Osteocyte (in vitro differentiated cells): Measurements from ENCODE around the gene FAM20C. TPM values are rescaled to one million over a fixed set of nuclear protein-coding genes. Genes with fewer than 3 reads are reported as not detected.
A peak's percentile ranks its signal among the peaks of the same experiment; 100 is the strongest.

Source experiments
- DNase-seq: peaks from one replicate; pipeline ENCODE4 v3.0.0; 2021; ENCODE audit warnings: mixed read lengths; ENCODE audit not compliant: unreplicated experiment; ENCODE audit errors: extremely low spot score
- H3K27ac Mint-ChIP-seq: one replicate; pipeline ENCODE4 v1.8.0; 2021; ENCODE audit warnings: mild to moderate bottlenecking, mixed read lengths; ENCODE audit not compliant: unreplicated experiment
- H3K27me3 Mint-ChIP-seq: one replicate; pipeline ENCODE4 v1.8.0; 2021; ENCODE audit warnings: mixed read lengths; ENCODE audit not compliant: unreplicated experiment
- H3K36me3 Mint-ChIP-seq: one replicate; pipeline ENCODE4 v1.8.0; 2021; ENCODE audit warnings: mixed read lengths; ENCODE audit not compliant: unreplicated experiment
- H3K4me1 Mint-ChIP-seq: one replicate; pipeline ENCODE4 v1.8.0; 2021; ENCODE audit warnings: mixed read lengths; ENCODE audit not compliant: unreplicated experiment
- H3K4me3 Mint-ChIP-seq: one replicate; pipeline ENCODE4 v1.8.0; 2021; ENCODE audit warnings: mild to moderate bottlenecking, moderate library complexity, mixed read lengths; ENCODE audit not compliant: unreplicated experiment
- H3K9me3 Mint-ChIP-seq: one replicate; pipeline ENCODE4 v1.8.0; 2021; ENCODE audit warnings: mixed read lengths; ENCODE audit not compliant: unreplicated experiment
- total RNA-seq: library from RNA; stranded (reverse); gene quantifications from 2 replicates; pipeline ENCODE4 v1.2.1, GENCODE V29; 2021
- TF ChIP-seq, protein P1 (sequence below): fragments of 200-600 bp; sonication (generic); IDR thresholded peaks from 2 replicates; pipeline ENCODE4 v1.5.0; 2021; ENCODE audit warnings: antibody characterized with exemption, mild to moderate bottlenecking, moderate library complexity

Gene FAM20C
- total RNA-seq, 1 donor from 2014 or later, result 143 TPM

DNA sequence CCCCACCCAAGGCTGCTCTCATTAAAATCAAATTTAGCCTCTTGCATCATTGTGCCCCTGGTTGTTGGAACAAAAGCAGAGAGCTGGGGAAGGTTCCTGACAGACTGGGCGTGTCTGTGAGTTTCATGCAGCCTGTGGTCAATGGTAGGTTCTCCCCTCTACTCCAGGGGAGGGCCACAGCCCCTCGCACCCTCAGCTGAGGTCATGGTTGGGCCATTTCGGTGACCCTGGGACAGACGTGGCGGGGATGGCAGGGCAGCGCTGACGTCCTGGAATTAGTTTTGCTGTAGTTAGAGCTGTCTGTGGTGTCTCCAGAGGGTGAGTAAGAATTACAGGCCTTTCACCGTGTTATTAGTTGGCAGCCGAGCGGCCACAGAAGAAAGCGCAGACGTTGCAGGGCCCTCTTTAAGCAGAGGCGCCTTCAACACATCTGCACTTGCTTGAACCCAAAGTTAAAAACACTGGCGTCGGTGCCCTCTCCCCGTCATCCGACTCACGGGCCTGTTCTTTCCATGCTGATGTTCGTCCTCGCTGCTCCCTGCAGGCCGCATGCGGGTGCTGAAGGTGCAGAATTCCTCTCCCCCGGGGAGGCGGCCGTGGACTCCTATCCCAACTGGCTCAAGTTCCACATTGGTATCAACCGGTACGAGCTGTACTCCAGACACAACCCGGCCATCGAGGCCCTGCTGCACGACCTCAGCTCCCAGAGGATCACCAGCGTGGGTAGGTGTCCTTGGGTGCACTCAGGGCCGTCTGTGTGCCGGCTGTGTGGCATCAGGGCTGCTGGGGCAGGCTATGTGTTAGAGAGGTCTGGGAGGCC lies 2.8 kb downstream of the FAM20C start:
- peak overlapping the region; percentile 93 for H3K4me3 Mint-ChIP-seq
- DNase-seq, result no peak
- H3K27me3 Mint-ChIP-seq, result no peaks in the 10 kb centered on the region
- TF ChIP-seq, protein P1, sequence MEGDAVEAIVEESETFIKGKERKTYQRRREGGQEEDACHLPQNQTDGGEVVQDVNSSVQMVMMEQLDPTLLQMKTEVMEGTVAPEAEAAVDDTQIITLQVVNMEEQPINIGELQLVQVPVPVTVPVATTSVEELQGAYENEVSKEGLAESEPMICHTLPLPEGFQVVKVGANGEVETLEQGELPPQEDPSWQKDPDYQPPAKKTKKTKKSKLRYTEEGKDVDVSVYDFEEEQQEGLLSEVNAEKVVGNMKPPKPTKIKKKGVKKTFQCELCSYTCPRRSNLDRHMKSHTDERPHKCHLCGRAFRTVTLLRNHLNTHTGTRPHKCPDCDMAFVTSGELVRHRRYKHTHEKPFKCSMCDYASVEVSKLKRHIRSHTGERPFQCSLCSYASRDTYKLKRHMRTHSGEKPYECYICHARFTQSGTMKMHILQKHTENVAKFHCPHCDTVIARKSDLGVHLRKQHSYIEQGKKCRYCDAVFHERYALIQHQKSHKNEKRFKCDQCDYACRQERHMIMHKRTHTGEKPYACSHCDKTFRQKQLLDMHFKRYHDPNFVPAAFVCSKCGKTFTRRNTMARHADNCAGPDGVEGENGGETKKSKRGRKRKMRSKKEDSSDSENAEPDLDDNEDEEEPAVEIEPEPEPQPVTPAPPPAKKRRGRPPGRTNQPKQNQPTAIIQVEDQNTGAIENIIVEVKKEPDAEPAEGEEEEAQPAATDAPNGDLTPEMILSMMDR, result no peak
- H3K27ac Mint-ChIP-seq, result peak overlapping the region; percentile 81
- H3K4me1 Mint-ChIP-seq, result peaks cover 52% of the 10 kb centered on the region
- no peaks in the 10 kb centered on the region for H3K9me3 Mint-ChIP-seq
- peaks cover 45% of the 10 kb centered on the region for H3K36me3 Mint-ChIP-seq

DNA sequence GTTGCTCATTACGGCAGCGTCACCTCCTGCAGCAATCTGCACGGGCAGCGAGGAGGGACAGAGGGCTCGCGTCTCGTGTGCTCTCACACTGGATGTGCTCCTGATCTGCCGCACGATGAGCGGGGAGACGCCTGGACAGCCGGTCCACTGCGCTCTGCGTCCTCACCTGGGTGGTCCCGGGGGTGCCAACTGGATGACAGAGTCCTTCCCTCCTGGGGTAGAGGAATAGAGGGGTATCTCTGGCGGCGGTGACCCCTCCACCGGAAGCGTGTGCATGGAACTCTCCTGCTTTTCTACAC lies 3.4 kb downstream of the FAM20C start:
- Mint-ChIP-seq H3K4me1 (peaks cover 48% of the 10 kb centered on the region), H3K36me3 (peaks cover 49% of the 10 kb centered on the region), H3K27ac (no peak overlapping the region), H3K27me3 (no peaks in the 10 kb centered on the region), H3K9me3 (no peaks in the 10 kb centered on the region), H3K4me3 (peak overlapping the region; percentile 93)
- DNase-seq, result no peak
- TF ChIP-seq, protein P1, result no peak

DNA sequence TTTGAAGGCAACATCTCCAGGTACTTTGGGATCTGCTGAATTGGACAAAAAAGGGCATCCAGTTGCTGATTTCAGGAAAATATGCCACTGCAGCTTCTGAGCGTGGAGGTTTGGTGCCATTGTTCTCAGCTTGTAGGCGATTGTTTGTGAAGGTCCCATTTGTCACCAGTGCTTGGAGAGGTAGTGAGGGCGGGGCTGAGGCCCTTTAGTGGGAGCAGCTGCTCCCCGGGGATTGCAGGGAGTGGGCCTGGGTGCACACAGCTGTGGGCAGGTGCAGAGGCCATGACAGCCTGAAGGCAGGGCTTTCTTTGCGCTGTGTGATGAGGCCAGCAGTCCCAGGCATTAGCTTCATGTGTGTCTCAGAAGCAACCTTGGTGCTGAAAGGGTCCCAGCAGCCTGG lies 3.9 kb downstream of the FAM20C start:
- Mint-ChIP-seq H3K36me3 (peaks cover 49% of the 10 kb centered on the region), H3K9me3 (no peaks in the 10 kb centered on the region), H3K27ac (no peak overlapping the region), H3K4me3 (peak overlapping the region; percentile 93), H3K27me3 (no peaks in the 10 kb centered on the region), H3K4me1 (peaks cover 43% of the 10 kb centered on the region)
- TF ChIP-seq, protein P1, result no peak
- DNase-seq, result no peak

DNA sequence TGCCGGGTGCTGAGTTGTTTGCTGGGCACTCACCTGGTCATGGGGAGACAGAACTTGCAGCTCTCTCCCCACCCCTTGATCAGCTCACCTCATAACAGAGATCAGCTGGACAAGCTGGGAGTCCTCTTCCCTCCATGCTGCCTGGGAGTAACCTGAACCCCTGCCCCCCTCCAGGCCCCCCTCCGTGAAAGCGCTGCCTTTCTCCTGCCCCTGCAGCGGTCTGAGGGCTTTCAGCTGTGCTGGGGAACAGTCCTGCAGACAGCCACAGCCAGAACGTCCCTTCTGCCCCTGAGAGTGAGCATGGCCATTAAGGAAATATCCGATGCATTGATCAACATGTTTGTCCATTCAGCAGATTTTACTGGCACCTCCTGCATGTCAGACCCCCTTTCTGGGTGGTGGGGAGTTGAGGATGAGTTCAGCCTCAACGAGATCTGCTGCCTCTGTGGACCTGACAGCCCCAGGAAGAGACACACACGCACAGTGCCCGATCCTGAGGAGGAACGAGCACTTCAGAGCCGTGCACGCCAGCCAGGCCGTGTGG lies 4.5 kb downstream of the FAM20C start:
- Mint-ChIP-seq H3K4me3 (peak overlapping the region; percentile 18), H3K4me1 (peaks cover 39% of the 10 kb centered on the region), H3K9me3 (no peaks in the 10 kb centered on the region), H3K36me3 (peaks cover 49% of the 10 kb centered on the region), H3K27me3 (no peaks in the 10 kb centered on the region), H3K27ac (no peak overlapping the region)
- no peak for DNase-seq
- TF ChIP-seq, protein P1, result no peak
